HG03064 (cell line): ENCODE data around the gene FRMD6.

Source experiments
- ATAC-seq: cut with Tn5 transposase; IDR thresholded peaks from one replicate; pipeline ENCODE4 v1.9.1; 2021; ENCODE audit warnings: low read depth; ENCODE audit not compliant: unreplicated experiment

FRMD6 gene

GRCh38 chr14:51661504-51661903 is 9.8 kb downstream of the FRMD6 start:
- ATAC-seq = no peak

- no peak for ATAC-seq
Observed at GRCh38 chr14:51663783-51664326, 12.1 kb downstream of the FRMD6 start.

- ATAC-seq = no peak
Observed at GRCh38 chr14:51666070-51666469, 14.4 kb downstream of the FRMD6 start.

- ATAC-seq = no peak
Observed at GRCh38 chr14:51666826-51667225, 15.1 kb downstream of the FRMD6 start.

- no peak for ATAC-seq
Observed at GRCh38 chr14:51668870-51669269, 17.2 kb downstream of the FRMD6 start.

- no peak for ATAC-seq
Observed at GRCh38 chr14:51674294-51675002, 22.7 kb downstream of the FRMD6 start.

- no peak for ATAC-seq
Observed at GRCh38 chr14:51676549-51676948, 24.8 kb downstream of the FRMD6 start.

GRCh38 chr14:51677266-51677665 is 25.6 kb downstream of the FRMD6 start:
- ATAC-seq = no peak

- no peak for ATAC-seq
Observed at GRCh38 chr14:51677738-51678137, 26.0 kb downstream of the FRMD6 start.

GRCh38 chr14:51680031-51680430 is 28.3 kb downstream of the FRMD6 start:
- no peak for ATAC-seq

- ATAC-seq = no peak
Observed at GRCh38 chr14:51681411-51681810, 29.7 kb downstream of the FRMD6 start.

GRCh38 chr14:51682411-51682810 is 30.7 kb downstream of the FRMD6 start:
- no peak for ATAC-seq

GRCh38 chr14:51684760-51685159 is 33.0 kb downstream of the FRMD6 start:
- ATAC-seq = no peak

GRCh38 chr14:51691176-51691575 is 39.5 kb downstream of the FRMD6 start:
- no peak for ATAC-seq

- ATAC-seq = no peak
Observed at GRCh38 chr14:51692646-51693045, 40.9 kb downstream of the FRMD6 start.

GRCh38 chr14:51697848-51698247 is 46.1 kb downstream of the FRMD6 start:
- no peak for ATAC-seq

- no peak for ATAC-seq
Observed at GRCh38 chr14:51701951-51702350, 50.2 kb downstream of the FRMD6 start.

GRCh38 chr14:51703787-51704186 is 52.1 kb downstream of the FRMD6 start:
- ATAC-seq = no peak

GRCh38 chr14:51704545-51704944 is 52.8 kb downstream of the FRMD6 start:
- no peak for ATAC-seq

GRCh38 chr14:51707327-51707726 is 55.6 kb downstream of the FRMD6 start:
- no peak for ATAC-seq

- no peak for ATAC-seq
Observed at GRCh38 chr14:51711505-51711904, 59.8 kb downstream of the FRMD6 start.

- ATAC-seq = no peak
Observed at GRCh38 chr14:51715250-51715649, 63.5 kb downstream of the FRMD6 start.

- no peak for ATAC-seq
Observed at GRCh38 chr14:51715742-51716141, 64.0 kb downstream of the FRMD6 start.
